Astrocyte (in vitro differentiated cells and primary cell): ENCODE data around the gene CROCC. TPM values are rescaled to one million over a fixed set of nuclear protein-coding genes. Genes with fewer than 3 reads are reported as not detected.
"Not testable (repeated sequence)": the region's sequence is repeated elsewhere in the genome, so short reads cannot be mapped to it uniquely, and the experiment has no call there.

Source experiments
- DNase-seq: peaks from one replicate; pipeline ENCODE4 v3.0.0-alpha.2; 2010; ENCODE audit warnings: low read depth
- FAIRE-seq: peaks from 2 replicates; lab custom pipeline; 2011; peaks lifted over from hg19 to GRCh38; lab: Jason Lieb, UNC
- H2AFZ ChIP-seq: 2 replicates; pipeline ENCODE4 v1.6.0; 2012; ENCODE audit warnings: low read depth, low read length, inconsistent platforms
- H3K27ac ChIP-seq: 2 replicates; pipeline ENCODE4 v1.5.1; 2011; ENCODE audit warnings: low read depth, low read length, inconsistent platforms
- H3K27me3 ChIP-seq: 2 replicates; pipeline ENCODE4 v1.6.0; 2011; ENCODE audit warnings: low read length, inconsistent platforms; ENCODE audit not compliant: insufficient read depth
- H3K36me3 ChIP-seq: 2 replicates; pipeline ENCODE4 v1.5.1; 2011; ENCODE audit warnings: low read length, inconsistent platforms; ENCODE audit not compliant: insufficient read depth
- H3K4me1 ChIP-seq: 2 replicates; pipeline ENCODE4 v1.5.1; 2011; ENCODE audit warnings: low read length, inconsistent platforms; ENCODE audit not compliant: insufficient read depth
- H3K4me2 ChIP-seq: 2 replicates; pipeline ENCODE4 v1.6.0; 2012; ENCODE audit warnings: low read length, inconsistent platforms
- H3K4me3 ChIP-seq: 2 replicates; pipeline ENCODE4 v1.5.1; 2011; ENCODE audit warnings: low read depth, mild to moderate bottlenecking, low read length, inconsistent platforms; ENCODE audit not compliant: insufficient read depth
- H3K79me2 ChIP-seq: 2 replicates; pipeline ENCODE4 v1.6.0; 2012; ENCODE audit warnings: mild to moderate bottlenecking, low read length, inconsistent platforms; ENCODE audit not compliant: insufficient read depth
- H3K9ac ChIP-seq: 2 replicates; pipeline ENCODE4 v1.6.0; 2012; ENCODE audit warnings: mild to moderate bottlenecking, low read length, inconsistent platforms
- H3K9me3 ChIP-seq: 2 replicates; pipeline ENCODE4 v1.5.1; 2012; ENCODE audit warnings: low read depth, mild to moderate bottlenecking, low read length, inconsistent platforms; ENCODE audit not compliant: insufficient read depth
- H4K20me1 ChIP-seq: 2 replicates; pipeline ENCODE4 v1.6.0; 2012; ENCODE audit warnings: low read length, inconsistent platforms; ENCODE audit not compliant: insufficient read depth
- H3K27ac Mint-ChIP-seq: one replicate; pipeline ENCODE4 v1.8.0; 2021; ENCODE audit warnings: mild to moderate bottlenecking, mixed read lengths; ENCODE audit not compliant: unreplicated experiment
- H3K27me3 Mint-ChIP-seq: one replicate; pipeline ENCODE4 v1.8.0; 2021; ENCODE audit warnings: low read depth, mixed read lengths; ENCODE audit not compliant: unreplicated experiment
- H3K36me3 Mint-ChIP-seq: one replicate; pipeline ENCODE4 v1.8.0; 2021; ENCODE audit warnings: low read depth, mixed read lengths; ENCODE audit not compliant: unreplicated experiment
- H3K4me1 Mint-ChIP-seq: one replicate; pipeline ENCODE4 v1.8.0; 2021; ENCODE audit warnings: low read depth, mixed read lengths; ENCODE audit not compliant: unreplicated experiment
- H3K4me3 Mint-ChIP-seq: one replicate; pipeline ENCODE4 v1.8.0; 2021; ENCODE audit warnings: mild to moderate bottlenecking, moderate library complexity, mixed read lengths; ENCODE audit not compliant: unreplicated experiment
- H3K9me3 Mint-ChIP-seq: one replicate; pipeline ENCODE4 v1.8.0; 2021; ENCODE audit warnings: mild to moderate bottlenecking, mixed read lengths; ENCODE audit not compliant: unreplicated experiment
- total RNA-seq: library from RNA; stranded (reverse); gene quantifications from 2 replicates; pipeline ENCODE4 v1.2.1, GENCODE V29; 2021

The CROCC gene
- total RNA-seq, 1 donor from 2014 or later: 12.1 TPM

- not testable (repeated sequence) for H3K27ac ChIP-seq, H2AFZ ChIP-seq, FAIRE-seq, H3K27me3 ChIP-seq, H3K4me2 ChIP-seq, H3K4me3 ChIP-seq, H3K9me3 Mint-ChIP-seq, H3K9ac ChIP-seq, H3K4me3 Mint-ChIP-seq, H3K36me3 Mint-ChIP-seq, H3K27me3 Mint-ChIP-seq, H3K4me1 Mint-ChIP-seq, H3K27ac Mint-ChIP-seq, H4K20me1 ChIP-seq, H3K9me3 ChIP-seq, DNase-seq, H3K36me3 ChIP-seq, H3K79me2 ChIP-seq
- peaks cover 14% of the 10 kb centered on the region for H3K4me1 ChIP-seq
Observed at GRCh38 chr1:16892978-16893525, 28.7 kb upstream of the CROCC start.

- H3K4me3 ChIP-seq, H3K9ac ChIP-seq, H2AFZ ChIP-seq, H3K9me3 Mint-ChIP-seq, H4K20me1 ChIP-seq, H3K27ac ChIP-seq, DNase-seq, H3K36me3 ChIP-seq, H3K4me1 Mint-ChIP-seq, H3K27me3 Mint-ChIP-seq, H3K9me3 ChIP-seq, FAIRE-seq, H3K4me2 ChIP-seq, H3K27me3 ChIP-seq, H3K79me2 ChIP-seq, H3K4me3 Mint-ChIP-seq, H3K36me3 Mint-ChIP-seq: not testable (repeated sequence)
- peak overlapping the region; percentile 20 for H3K27ac Mint-ChIP-seq
- peaks cover 10% of the 10 kb centered on the region for H3K4me1 ChIP-seq
Observed at GRCh38 chr1:16893796-16894195, 27.9 kb upstream of the CROCC start.

GRCh38 chr1:16894338-16894737 is 27.4 kb upstream of the CROCC start:
- not testable (repeated sequence) for H3K4me2 ChIP-seq, H3K4me3 ChIP-seq, H2AFZ ChIP-seq, H3K4me1 Mint-ChIP-seq, H3K27ac ChIP-seq, H3K36me3 ChIP-seq, H3K9me3 ChIP-seq, H3K27me3 Mint-ChIP-seq, H3K27me3 ChIP-seq, H3K79me2 ChIP-seq, H4K20me1 ChIP-seq, FAIRE-seq, H3K36me3 Mint-ChIP-seq, H3K9ac ChIP-seq, H3K9me3 Mint-ChIP-seq, DNase-seq, H3K4me1 ChIP-seq
- peak overlapping the region; percentile 56 for H3K27ac Mint-ChIP-seq
- peak overlapping the region; percentile 50 for H3K4me3 Mint-ChIP-seq

- Histone ChIP-seq H3K4me3 (peak overlapping the region; percentile 58), H3K9ac (peak overlapping the region; percentile 95), H2AFZ (peak overlapping the region; percentile 97), H3K27ac (peak overlapping the region; percentile 100), H3K4me2 (peak overlapping the region; percentile 82)
- not testable (repeated sequence) for H3K27me3 ChIP-seq, H3K9me3 Mint-ChIP-seq, H4K20me1 ChIP-seq, FAIRE-seq, DNase-seq, H3K4me1 Mint-ChIP-seq, H3K4me1 ChIP-seq, H3K79me2 ChIP-seq, H3K9me3 ChIP-seq, H3K36me3 Mint-ChIP-seq, H3K36me3 ChIP-seq, H3K27me3 Mint-ChIP-seq
- peak overlapping the region; percentile 81 for H3K4me3 Mint-ChIP-seq
- peak overlapping the region; percentile 100 for H3K27ac Mint-ChIP-seq
Observed at GRCh38 chr1:16895233-16895597, 26.5 kb upstream of the CROCC start.

GRCh38 chr1:16895598-16896315 is 26.0 kb upstream of the CROCC start, which contains the start of gene RNU1-2:
Gene RNU1-2, plus strand, starts transcription at chr1:16895980.
- peak within 1 kb of the TSS; percentile 95 for H3K9ac ChIP-seq
- peak within 1 kb of the TSS; percentile 58 for H3K4me3 ChIP-seq
- H3K27ac ChIP-seq: peak within 1 kb of the TSS; percentile 100
- peak within 1 kb of the TSS; percentile 81 for H3K4me3 Mint-ChIP-seq
- H3K4me2 ChIP-seq: peak within 1 kb of the TSS; percentile 82
- peak within 1 kb of the TSS; percentile 100 for H3K27ac Mint-ChIP-seq
- not testable (repeated sequence) for H3K4me1 ChIP-seq, H4K20me1 ChIP-seq, H3K4me1 Mint-ChIP-seq, FAIRE-seq, H3K27me3 Mint-ChIP-seq, H3K36me3 Mint-ChIP-seq, H3K36me3 ChIP-seq, H3K9me3 ChIP-seq, H3K79me2 ChIP-seq, H3K27me3 ChIP-seq, H3K9me3 Mint-ChIP-seq
- H2AFZ ChIP-seq: peak within 1 kb of the TSS; percentile 97
- DNase-seq: peak; percentile 99
